Adrenal gland (tissue), 12 donors: ENCODE data around the gene DCLRE1A. TPM values are rescaled to one million over a fixed set of nuclear protein-coding genes. Genes with fewer than 3 reads are reported as not detected.

Experiments used
- DNase-seq, 7 donors: peaks; one replicate each; pipeline ENCODE4 v3.0.0-alpha.2; 2019 to 2020
- H3K27ac ChIP-seq, 5 donors: fragments of 200-600 bp; sonication (generic) in 4 of 5; 1 replicate in 3 of 5; 2 replicates in 2 of 5; pipeline versions ENCODE4 v1.5.1 to v1.8.0; 2016 to 2020; ENCODE audit warnings: mild to moderate bottlenecking in 1 of 5
- H3K27me3 ChIP-seq: fragments of 200-600 bp; 2 replicates; pipeline ENCODE4 v1.8.0; 2021
- H3K36me3 ChIP-seq, 2 donors: fragments of 200-600 bp; replicated peaks in 1 of 2; 1 replicate in 1 of 2; 2 replicates in 1 of 2; pipeline versions ENCODE4 v1.5.1 to v1.8.0; 2018 to 2022
- H3K4me1 ChIP-seq, 2 donors: fragments of 200-600 bp; replicated peaks in 1 of 2; 1 replicate in 1 of 2; 2 replicates in 1 of 2; pipeline versions ENCODE4 v1.5.1 to v1.8.0; 2018 to 2021
- H3K4me3 ChIP-seq, 4 donors: fragments of 200-600 bp; sonication (generic) in 3 of 4; one replicate each; pipeline ENCODE4 v1.5.1; 2016 to 2018
- H3K9me3 ChIP-seq, 3 donors: fragments of 200-600 bp; sonication (generic) in 1 of 3; replicated peaks in 1 of 3; 1 replicate in 2 of 3; 2 replicates in 1 of 3; pipeline versions ENCODE4 v1.5.1 to v1.8.0; 2016 to 2021
- CTCF ChIP-seq, 6 experiments: fragments of 450-650 bp in 4 of 6; fragments of 200-600 bp in 2 of 6; sonication (generic) in 1 of 6; IDR thresholded peaks; 1 replicate in 5 of 6; 2 replicates in 1 of 6; pipeline versions ENCODE4 v1.5.1 to v1.8.0; 2016 to 2021; ENCODE audit warnings: antibody characterized with exemption in 6 of 6, mild to moderate bottlenecking in 2 of 6, moderate library complexity in 1 of 6
- POLR2A ChIP-seq, 2 donors: fragments of 450-650 bp; IDR thresholded peaks; one replicate each; pipeline ENCODE4 v1.6.1; 2017; ENCODE audit warnings: antibody characterized with exemption in 2 of 2, mild to moderate bottlenecking in 2 of 2, moderate library complexity in 1 of 2
- WGBS, 4 donors: extraction: QIAGEN DNeasy Blood & Tissue Kit in 2 of 4; methylation state at CpG; one replicate each; pipeline versions ENCODE4 v1.1.5 to v1.1.7; 2013 to 2017; 5-methylcytosine and 5-hydroxymethylcytosine counted together
- intact Hi-C, 2 donors: fragments of 100-400 bp; cut with DNase I; formaldehyde crosslinking; loops; one replicate each; pipeline versions ENCODE4 v1.14.1 to v1.15.0; 2022 to 2023
- polyA plus RNA-seq, 3 donors: library from polyadenylated mRNA; stranded (reverse); fragments of 200-250 nt in 2 of 3; fragments of 350-450 nt in 1 of 3; fragmentation: Illumina TruSeq in 1 of 3; extraction: RNeasy Lipid Tissue Mini Kit (QIAGEN cat#74804) in 1 of 3; gene quantifications; one replicate each; pipeline ENCODE4 v1.2.3, GENCODE V29; 2013 to 2014
- total RNA-seq, 9 donors: library from RNA; depleted of rRNA in 4 of 9; stranded (reverse); fragments of >200 nt in 4 of 9; fragments of 120-200 nt in 1 of 9; fragmentation: NEBNext Ultra II Directional in 1 of 9; extraction: Animal tissue kit (Norgen Biotek cat#: 25700) in 1 of 9; gene quantifications; one replicate each; pipeline versions ENCODE4 v1.1.0 to v1.2.4, GENCODE V29; 2013 to 2023
- donor health status: healthy with polysubstance abuse.
- donor health status: Bipolar disorder and iron deficiency.
- donor health status: DM: yes; HTN: yes; CAD: no.
- donor health status: DM: no; HTN: no; CAD: no.
- donor health status: DM: no; HTN: no; CAD: no.
- donor health status: DM: yes; HTN: yes; CAD: no.

DCLRE1A gene
- total and polyA plus RNA-seq, 12 donors = 3.5 to 13.2 (median 6.1) TPM

GRCh38 chr10:113895018-113895417 lies 41.1 kb upstream of the DCLRE1A start:
- H3K4me3 ChIP-seq = no peak overlapping the region
- peaks cover 0 to 15% of the 10 kb centered on the region in 2 donors for H3K36me3 ChIP-seq
- DNase-seq = no peak
- H3K4me1 ChIP-seq = no peaks in the 10 kb centered on the region
- TF ChIP-seq POLR2A (IDR thresholded peaks at IDR 0.05) = no peak
- no peak for TF ChIP-seq CTCF (IDR thresholded peaks at IDR 0.05)
- H3K9me3 ChIP-seq = peaks cover 0 to 6% (median 0%) of the 10 kb centered on the region in 3 donors
- H3K27ac ChIP-seq = no peak overlapping the region
- intact Hi-C loops = no loop called here
- H3K27me3 ChIP-seq = no peaks in the 10 kb centered on the region

- DNase-seq = no peak
- 90 to 100% (median 95%) methylated on average over 1 of the region's 1 CpG for WGBS, 4 donors
- Histone ChIP-seq H3K4me1 (no peaks in the 10 kb centered on the region), H3K27ac (no peak overlapping the region), H3K36me3 (peaks cover 0 to 15% of the 10 kb centered on the region in 2 donors), H3K27me3 (no peaks in the 10 kb centered on the region), H3K9me3 (peaks cover 0 to 6% (median 0%) of the 10 kb centered on the region in 3 donors), H3K4me3 (no peak overlapping the region)
- intact Hi-C loops = no loop called here
- TF ChIP-seq POLR2A (IDR thresholded peaks at IDR 0.05) (no peak), CTCF (IDR thresholded peaks at IDR 0.05) (no peak)
Measured at GRCh38 chr10:113894581-113894980, 40.7 kb upstream of the DCLRE1A start.

GRCh38 chr10:113893570-113893969 lies 39.7 kb upstream of the DCLRE1A start:
- Histone ChIP-seq H3K4me3 (no peak overlapping the region), H3K27ac (no peak overlapping the region), H3K36me3 (peaks cover 0 to 6% of the 10 kb centered on the region in 2 donors), H3K27me3 (no peaks in the 10 kb centered on the region), H3K9me3 (peaks cover 0 to 6% (median 0%) of the 10 kb centered on the region in 3 donors), H3K4me1 (no peaks in the 10 kb centered on the region)
- 87 to 90% (median 88%) methylated on average over 2 of the region's 2 CpGs for WGBS, 4 donors
- no peak for TF ChIP-seq CTCF (IDR thresholded peaks at IDR 0.05)
- TF ChIP-seq POLR2A (IDR thresholded peaks at IDR 0.05) = no peak
- no peak for DNase-seq
- intact Hi-C loops = no loop called here

GRCh38 chr10:113891476-113891875 lies 37.6 kb upstream of the DCLRE1A start:
- 56 to 81% (median 73%) methylated on average over 3 of the region's 3 CpGs for WGBS, 4 donors
- intact Hi-C loops = no loop called here

GRCh38 chr10:113890769-113891168 lies 36.9 kb upstream of the DCLRE1A start:
- Histone ChIP-seq H3K4me3 (no peak overlapping the region), H3K9me3 (peaks cover 0 to 6% (median 0%) of the 10 kb centered on the region in 3 donors), H3K27ac (no peak overlapping the region), H3K4me1 (no peaks in the 10 kb centered on the region), H3K36me3 (no peaks in the 10 kb centered on the region), H3K27me3 (no peaks in the 10 kb centered on the region)
- no peak for DNase-seq
- 83 to 92% (median 90%) methylated on average over 4 of the region's 4 CpGs for WGBS, 4 donors
- intact Hi-C loops = no loop called here
- TF ChIP-seq CTCF (IDR thresholded peaks at IDR 0.05) (no peak), POLR2A (IDR thresholded peaks at IDR 0.05) (no peak)

More at GRCh38 chr10:113891476-113891875, 37.6 kb upstream of the DCLRE1A start:
- TF ChIP-seq POLR2A (IDR thresholded peaks at IDR 0.05) = no peak
- Histone ChIP-seq H3K9me3 (peaks cover 0 to 6% (median 0%) of the 10 kb centered on the region in 3 donors), H3K4me3 (no peak overlapping the region), H3K27me3 (no peaks in the 10 kb centered on the region), H3K27ac (no peak overlapping the region), H3K4me1 (no peaks in the 10 kb centered on the region), H3K36me3 (no peaks in the 10 kb centered on the region)
- no peak for DNase-seq
